GM18861 (cell line): ENCODE measurements around the gene GMPPB.

Experiments
- ATAC-seq: cut with Tn5 transposase; IDR thresholded peaks from one replicate; pipeline ENCODE4 v1.9.1; 2021; ENCODE audit not compliant: unreplicated experiment

The GMPPB gene

DNA sequence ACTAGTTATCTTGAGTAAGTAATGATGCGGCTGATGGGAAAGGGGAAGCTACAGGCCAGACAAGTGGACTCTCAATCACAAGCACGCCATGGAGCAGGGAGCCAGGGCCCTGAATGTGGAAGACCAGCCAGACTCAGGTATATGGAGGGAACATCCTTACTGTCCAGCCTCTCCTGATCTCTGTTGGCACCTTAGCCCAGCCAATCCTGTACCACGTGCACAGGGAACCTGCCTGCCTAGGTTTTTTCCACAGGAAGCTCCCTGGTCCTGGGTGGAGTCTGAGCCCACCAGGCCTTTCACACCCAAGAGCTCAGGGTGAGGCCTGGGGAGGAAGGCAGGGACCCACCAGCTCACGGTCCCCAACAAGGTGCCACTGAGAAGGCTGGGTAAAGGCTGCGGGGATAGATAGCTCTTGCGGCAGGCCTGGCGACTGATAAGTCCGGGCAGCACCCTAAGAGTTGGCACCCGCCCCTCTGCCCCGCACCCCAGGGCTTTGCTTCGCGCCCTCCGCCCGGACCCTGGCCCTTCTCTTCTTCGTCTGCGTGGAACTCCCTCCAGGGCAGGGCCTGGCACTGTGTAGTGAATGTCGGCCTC is 50.5 kb downstream of the GMPPB start:
- peak; percentile 3 for ATAC-seq

GRCh38 chr3:49671291-49672288 is 52.2 kb downstream of the GMPPB start:
- ATAC-seq = no peak

DNA sequence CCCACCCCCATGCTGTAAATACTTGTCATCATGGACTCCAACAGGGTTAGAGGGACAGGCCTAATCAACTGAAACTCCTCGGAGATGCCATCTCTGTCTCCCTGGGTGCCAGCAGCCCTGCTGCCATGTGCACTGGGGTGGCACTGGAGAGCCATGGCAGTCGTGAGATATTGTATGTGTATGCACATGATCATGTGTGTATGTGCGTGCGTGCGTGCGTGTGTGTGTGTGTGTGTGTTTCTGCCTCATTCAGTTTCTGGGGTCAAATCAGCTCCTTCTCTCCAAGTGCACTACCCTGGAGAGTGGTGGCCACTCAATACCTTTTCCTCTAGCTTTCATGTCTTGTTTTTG is 52.8 kb downstream of the GMPPB start:
- no peak for ATAC-seq
